PC-9 (cell line): ENCODE data around the gene CHTF18. TPM values are rescaled to one million over a fixed set of nuclear protein-coding genes. Genes with fewer than 3 reads are reported as not detected.

Source experiments
- BruUV-seq: library from RNA; stranded (reverse); fragments of 400-500 nt; replicated peaks from 2 replicates; lab custom pipeline; 2021; lab: Mats Ljungman, UMichigan
- CTCF ChIA-PET: fragments of 300-600 bp; sonication (Branson Sonifier 250); formaldehyde crosslinking; loops from one replicate; lab custom pipeline; 2022; ENCODE audit warnings: antibody characterized with exemption; lab: Charles Lee
- POLR2A ChIA-PET: fragments of 300-600 bp; sonication (Branson Sonifier 250); formaldehyde crosslinking; loops from one replicate; lab custom pipeline; 2022; ENCODE audit warnings: antibody characterized with exemption; ENCODE audit not compliant: unreplicated experiment; lab: Charles Lee
- DNase-seq, 2 experiments: peaks; one replicate each; pipeline versions ENCODE4 v3.0.0 to v3.0.0-alpha.2; 2015 to 2022; ENCODE audit warnings: mixed read lengths in 1 of 2
- H2AFZ ChIP-seq: fragments of 200-600 bp; sonication (generic); 2 replicates; pipeline ENCODE4 v1.8.1; 2017; ENCODE audit warnings: antibody characterized with exemption
- H3F3A ChIP-seq: fragments of 200-600 bp; sonication (generic); 2 replicates; pipeline ENCODE4 v1.8.1; 2017; ENCODE audit warnings: antibody characterized with exemption, mild to moderate bottlenecking, low read depth; ENCODE audit not compliant: insufficient read depth
- H3K27ac ChIP-seq: fragments of 200-600 bp; sonication (generic); 2 replicates; pipeline ENCODE4 v1.6.1; 2016; ENCODE audit warnings: mixed run types
- H3K27me3 ChIP-seq: fragments of 200-600 bp; sonication (generic); 2 replicates; pipeline ENCODE4 v1.6.1; 2016; ENCODE audit warnings: low read depth, mixed run types; ENCODE audit not compliant: insufficient read depth
- H3K36me3 ChIP-seq: fragments of 200-600 bp; sonication (generic); 2 replicates; pipeline ENCODE4 v1.6.1; 2016; ENCODE audit warnings: low read depth, mixed run types
- H3K4me1 ChIP-seq: fragments of 200-600 bp; sonication (generic); replicated peaks from 2 replicates; pipeline ENCODE4 v1.6.1; 2016; ENCODE audit warnings: mixed run types; ENCODE audit not compliant: insufficient read depth
- H3K4me2 ChIP-seq: fragments of 200-600 bp; sonication (generic); 2 replicates; pipeline ENCODE4 v1.6.1; 2017; ENCODE audit warnings: mixed run types
- H3K4me3 ChIP-seq: fragments of 200-600 bp; sonication (generic); 2 replicates; pipeline ENCODE4 v1.6.1; 2016; ENCODE audit warnings: mixed run types
- H3K79me2 ChIP-seq: fragments of 200-600 bp; sonication (generic); 2 replicates; pipeline ENCODE4 v1.6.1; 2017; ENCODE audit warnings: low read depth, mixed run types
- H3K9me2 ChIP-seq: fragments of 200-600 bp; sonication (generic); 2 replicates; pipeline ENCODE4 v1.8.1; 2017; ENCODE audit warnings: mild to moderate bottlenecking; ENCODE audit not compliant: insufficient read depth
- H3K9me3 ChIP-seq: fragments of 200-600 bp; sonication (generic); 2 replicates; pipeline ENCODE4 v1.8.1; 2016; ENCODE audit warnings: low read depth; ENCODE audit not compliant: insufficient read depth
- H4K20me1 ChIP-seq: fragments of 200-600 bp; sonication (generic); 2 replicates; pipeline ENCODE4 v1.8.1; 2017; ENCODE audit not compliant: insufficient read depth
- CTCF ChIP-seq: fragments of 200-600 bp; sonication (generic); conservative IDR thresholded peaks from 2 replicates; pipeline ENCODE4 v1.6.1; 2017; ENCODE audit warnings: mixed run types, antibody characterized with exemption, mild to moderate bottlenecking, moderate library complexity
- EZH2 ChIP-seq: fragments of 200-600 bp; sonication (generic); IDR thresholded peaks from 2 replicates; pipeline ENCODE4 v1.8.0; 2017; ENCODE audit warnings: antibody characterized with exemption, low read depth
- intact Hi-C: fragments of 100-400 bp; cut with micrococcal nuclease; formaldehyde crosslinking; loops from one replicate; pipeline ENCODE4 v1.10.0; 2022; ENCODE audit not compliant: unreplicated experiment
- total RNA-seq: library from RNA; stranded (reverse); gene quantifications from 2 replicates; pipeline ENCODE4 v1.2.3, GENCODE V29; 2021

The CHTF18 gene
- total RNA-seq, 1 experiment from 2014 or later: 67.7 TPM

- no peak overlapping the region for H3K4me3 ChIP-seq
- H3K36me3 ChIP-seq: no peaks in the 10 kb centered on the region
- H3F3A ChIP-seq: peaks cover 11% of the 10 kb centered on the region
- DNase-seq: no peak
- no peak overlapping the region for H2AFZ ChIP-seq
- CTCF ChIA-PET: interaction anchor here (0.6 kb wide), 1 partner anchor 267 kb away, joined by 3 read pairs; no protein-coding TSS in a partner anchor
- intact Hi-C loops: no loop called here
- H3K9me2 ChIP-seq: no peaks in the 10 kb centered on the region
- TF ChIP-seq EZH2: no peak
- no peak for TF ChIP-seq CTCF
- no peaks in the 10 kb centered on the region for H3K27me3 ChIP-seq
- no peaks in the 10 kb centered on the region for H3K9me3 ChIP-seq
- H3K4me1 ChIP-seq: peaks cover 21% of the 10 kb centered on the region
- POLR2A ChIA-PET: no interaction called here
- BruUV-seq: no TSS peak
- no peak overlapping the region for H3K4me2 ChIP-seq
- no peak overlapping the region for H3K27ac ChIP-seq
- H4K20me1 ChIP-seq: peaks cover 17% of the 10 kb centered on the region; the same call in 1 of the 2 replicates
- peaks cover 11% of the 10 kb centered on the region for H3K79me2 ChIP-seq
Observed at GRCh38 chr16:793414-793813, 5.0 kb downstream of the CHTF18 start.

- ChIA-PET POLR2A (no interaction called here), CTCF (no interaction called here)
- no peak for DNase-seq
- BruUV-seq: no TSS peak
- Histone ChIP-seq H3K27me3 (no peaks in the 10 kb centered on the region), H3K4me2 (no peak overlapping the region), H3F3A (peaks cover 13% of the 10 kb centered on the region), H4K20me1 (peaks cover 17% of the 10 kb centered on the region), H2AFZ (no peak overlapping the region), H3K27ac (no peak overlapping the region), H3K4me1 (peaks cover 17% of the 10 kb centered on the region), H3K9me2 (no peaks in the 10 kb centered on the region), H3K9me3 (no peaks in the 10 kb centered on the region), H3K79me2 (peaks cover 4% of the 10 kb centered on the region; the same call in 1 of the 2 replicates), H3K36me3 (no peaks in the 10 kb centered on the region), H3K4me3 (no peak overlapping the region)
- intact Hi-C loops: no loop called here
- no peak for TF ChIP-seq EZH2
- no peak for TF ChIP-seq CTCF
Observed at GRCh38 chr16:794091-794822, 5.8 kb downstream of the CHTF18 start.

- DNase-seq: no peak
- Histone ChIP-seq H3K79me2 (no peaks in the 10 kb centered on the region), H3K4me3 (no peak overlapping the region), H3K9me3 (no peaks in the 10 kb centered on the region), H2AFZ (no peak overlapping the region), H3F3A (peaks cover 14% of the 10 kb centered on the region), H3K4me2 (no peak overlapping the region), H3K27ac (no peak overlapping the region), H3K27me3 (0 out of 2 replicates have a peak, but pooled peaks cover under 1% of the 10 kb centered on the region), H3K4me1 (peaks cover 14% of the 10 kb centered on the region), H4K20me1 (peaks cover 17% of the 10 kb centered on the region), H3K36me3 (no peaks in the 10 kb centered on the region), H3K9me2 (no peaks in the 10 kb centered on the region)
- POLR2A ChIA-PET: interaction anchor here (0.5 to 1.0 kb wide), 2 partner anchors 34 to 83 kb away, joined by 3 to 6 read pairs; no protein-coding TSS in a partner anchor
- BruUV-seq: no TSS peak
- CTCF ChIA-PET: interaction anchor here (0.5 to 1.0 kb wide), 2 partner anchors 12 to 562 kb away, joined by 3 read pairs; no protein-coding TSS in a partner anchor
- intact Hi-C loops: no loop called here
- TF ChIP-seq EZH2: no peak
- no peak for TF ChIP-seq CTCF
Observed at GRCh38 chr16:794853-795466, 6.5 kb downstream of the CHTF18 start.
